ENCODE measurements around the gene SHPK. TPM values are rescaled to one million over a fixed set of nuclear protein-coding genes. Genes with fewer than 3 reads are reported as not detected.

The SHPK gene
- total RNA-seq, 1 experiment from 2014 or later = 11.3 TPM

DNA sequence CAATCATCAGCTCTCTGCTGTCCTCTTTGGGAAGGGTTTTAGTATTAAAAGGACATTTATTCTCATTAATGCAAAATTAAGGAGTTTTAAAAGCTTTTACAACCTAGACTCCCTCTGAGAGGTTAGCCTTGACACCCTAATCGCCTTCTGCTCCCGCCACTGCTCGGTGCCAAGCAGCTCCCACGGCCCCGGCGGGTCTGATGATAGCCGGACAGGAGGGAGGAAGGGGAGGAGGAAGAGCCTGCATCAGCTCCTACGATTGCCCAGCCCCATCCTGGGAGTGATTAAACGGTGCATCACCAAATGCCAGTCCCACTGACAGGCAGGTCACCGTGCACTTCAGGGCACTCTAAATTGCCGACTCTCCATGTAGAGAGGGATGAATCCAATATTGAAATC is 8.3 kb downstream of the SHPK start:
- no peaks in the 10 kb centered on the region for H3K9me3 ChIP-seq (replicated peaks)
- H3K4me3 ChIP-seq = no peak overlapping the region
- no peaks in the 10 kb centered on the region for H3K4me1 ChIP-seq (replicated peaks)
- peaks cover 36% of the 10 kb centered on the region for H3K36me3 ChIP-seq
- no peak overlapping the region for H3K27ac ChIP-seq
- H3K27me3 ChIP-seq (replicated peaks) = no peaks in the 10 kb centered on the region
- no peak for DNase-seq (ENCODE audit: low read depth in 1 of 2, low spot score in 2 of 2)

DNA sequence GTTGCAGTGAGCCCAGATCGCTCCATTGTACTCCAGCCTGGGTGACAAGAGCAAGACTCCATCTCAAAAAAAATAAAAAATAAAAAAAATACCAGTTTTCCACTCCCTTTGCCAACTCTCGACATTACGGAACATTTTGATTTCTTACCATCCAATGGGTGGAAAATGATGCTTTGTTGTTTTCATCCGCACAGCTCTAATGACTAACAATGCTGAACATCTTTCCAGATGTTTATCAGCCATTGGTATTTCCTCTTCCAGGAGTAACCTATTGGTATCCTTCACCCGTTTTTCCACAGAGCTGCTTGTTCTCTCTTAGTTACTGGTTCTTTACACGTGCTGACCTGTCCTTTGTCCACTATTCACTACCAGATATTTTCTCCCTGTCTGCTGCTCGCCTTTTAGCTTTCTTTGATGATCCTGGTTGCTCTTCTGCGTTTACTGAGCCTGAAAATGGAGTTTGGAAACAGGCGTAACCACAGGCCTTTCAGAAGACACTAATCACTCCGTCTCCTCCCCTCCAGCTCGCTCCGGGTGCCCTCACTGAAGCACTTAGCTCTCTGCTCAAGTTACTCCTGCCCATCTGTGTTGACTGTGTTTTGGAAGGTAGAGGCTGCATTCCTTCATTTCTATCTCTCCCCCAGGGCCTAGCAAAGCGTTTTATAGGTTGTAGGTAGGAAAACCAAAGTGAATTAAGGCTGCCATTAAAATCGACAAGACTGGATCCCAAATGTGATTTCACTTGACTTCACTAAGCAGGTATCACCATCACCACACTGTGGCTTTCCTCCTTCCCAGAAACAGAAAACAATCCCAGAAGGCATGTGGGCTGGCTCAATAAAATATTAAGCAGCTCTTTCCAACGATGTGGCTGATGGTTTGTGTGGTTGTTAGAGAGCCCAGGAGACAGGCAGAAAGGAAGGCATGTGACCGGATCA is 8.9 kb downstream of the SHPK start:
- Histone ChIP-seq H3K36me3 (peaks cover 39% of the 10 kb centered on the region), H3K9me3 (replicated peaks) (no peaks in the 10 kb centered on the region), H3K4me3 (no peak overlapping the region), H3K4me1 (replicated peaks) (no peaks in the 10 kb centered on the region), H3K27ac (no peak overlapping the region), H3K27me3 (replicated peaks) (no peaks in the 10 kb centered on the region)
- DNase-seq (ENCODE audit: low read depth in 1 of 2, low spot score in 2 of 2) = no peak

DNA sequence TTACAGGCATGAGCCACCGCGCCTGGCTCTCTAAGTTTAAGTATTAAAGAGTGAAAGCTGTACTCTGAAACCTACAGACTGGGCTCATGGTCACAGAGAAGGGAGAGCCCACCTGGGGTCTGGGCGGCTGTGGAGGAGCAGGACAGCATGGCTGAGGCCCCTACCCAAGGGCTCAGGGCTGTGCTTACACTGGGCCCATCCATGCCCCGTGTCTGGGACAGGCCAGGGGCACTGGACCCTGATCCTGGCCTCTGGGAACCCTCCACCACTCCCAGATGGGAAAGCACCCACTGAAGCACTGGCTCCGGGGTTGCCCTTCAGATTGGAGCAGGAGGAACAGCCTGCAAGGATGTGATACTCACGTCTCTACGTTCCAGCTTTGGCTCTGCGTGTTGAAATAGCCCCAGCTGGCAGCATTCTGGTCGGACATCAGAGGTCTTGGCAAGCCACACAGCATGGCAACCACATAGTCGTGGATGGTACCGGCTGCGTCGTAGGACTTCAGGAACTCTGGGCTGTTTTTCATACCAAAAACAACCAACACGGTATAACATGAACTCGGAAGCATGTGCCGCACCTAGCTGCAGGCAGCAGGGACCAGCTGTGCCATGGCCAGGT is 13.0 kb downstream of the SHPK start:
- Histone ChIP-seq H3K27me3 (replicated peaks) (no peaks in the 10 kb centered on the region), H3K27ac (no peak overlapping the region), H3K4me1 (replicated peaks) (no peaks in the 10 kb centered on the region), H3K4me3 (no peak overlapping the region), H3K36me3 (peaks cover 40% of the 10 kb centered on the region), H3K9me3 (replicated peaks) (no peaks in the 10 kb centered on the region)
- no peak for DNase-seq (ENCODE audit: low read depth in 1 of 2, low spot score in 2 of 2)

DNA sequence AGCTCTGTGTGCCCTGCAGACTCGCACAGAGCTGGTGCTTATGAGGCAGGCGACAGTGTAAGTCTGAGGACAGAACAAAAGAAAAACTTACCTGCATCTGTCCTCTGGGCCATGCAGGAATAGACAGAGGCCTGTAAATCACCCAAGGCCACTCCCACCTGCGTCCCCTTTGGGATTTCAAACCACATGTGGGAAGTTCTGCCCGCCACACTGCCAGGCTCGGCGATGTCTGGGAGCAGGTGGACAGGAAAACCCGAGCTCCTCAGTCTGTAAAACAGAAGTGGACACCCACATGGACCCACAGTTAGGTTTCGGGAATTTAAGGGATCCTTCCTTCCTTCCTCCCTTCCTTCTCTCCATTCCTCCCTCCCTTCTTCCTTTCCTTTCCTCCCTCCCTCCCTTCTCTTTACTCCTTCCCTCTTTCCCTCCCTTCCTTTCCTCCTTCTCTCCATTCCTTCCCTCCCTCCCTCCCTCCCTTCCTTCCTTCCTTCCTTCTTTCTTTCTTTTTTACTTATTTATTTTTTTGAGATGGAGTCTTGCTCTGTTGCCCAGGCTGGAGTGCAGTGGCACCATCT is 14.8 kb downstream of the SHPK start:
- H3K9me3 ChIP-seq (replicated peaks) = no peaks in the 10 kb centered on the region
- DNase-seq (ENCODE audit: low read depth in 1 of 2, low spot score in 2 of 2) = no peak

DNA sequence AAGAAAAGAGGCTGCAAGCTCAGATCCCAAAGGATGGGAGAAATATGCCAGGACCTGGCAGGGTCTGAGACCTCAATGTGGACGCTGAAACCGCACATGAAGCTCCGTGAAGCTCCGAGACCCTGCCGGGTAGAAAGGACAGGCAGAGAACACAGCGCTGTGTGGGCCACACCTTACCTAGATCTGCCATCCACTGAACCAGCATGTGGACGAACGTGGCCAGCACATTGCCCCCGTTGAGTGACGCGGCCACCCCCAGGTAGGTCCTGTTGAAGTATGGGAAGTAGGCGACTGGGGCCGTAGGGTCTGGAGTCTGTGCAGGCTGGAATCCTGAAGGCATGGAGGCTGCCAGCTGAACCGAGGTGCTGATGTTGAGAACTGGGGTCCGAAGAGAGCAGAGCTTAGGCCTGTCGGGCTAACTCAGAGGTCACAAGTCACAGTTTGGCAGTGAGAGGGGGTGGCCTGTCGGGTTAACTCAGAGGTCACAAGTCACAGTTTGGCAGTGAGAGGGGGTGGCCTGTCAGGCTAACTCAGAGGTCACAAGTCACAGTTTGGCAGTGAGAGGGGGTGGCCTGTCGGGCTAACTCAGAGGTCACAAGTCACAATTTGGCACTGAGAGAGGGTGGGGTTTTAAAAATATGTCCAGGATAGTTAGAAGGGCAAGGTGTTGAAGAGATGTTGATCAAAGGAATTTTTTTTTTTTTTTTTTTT is 20.7 kb downstream of the SHPK start:
- Histone ChIP-seq H3K27ac (no peak overlapping the region), H3K36me3 (peaks cover 31% of the 10 kb centered on the region), H3K27me3 (replicated peaks) (no peaks in the 10 kb centered on the region), H3K9me3 (replicated peaks) (no peaks in the 10 kb centered on the region), H3K4me3 (no peak overlapping the region), H3K4me1 (replicated peaks) (no peaks in the 10 kb centered on the region)
- no peak for DNase-seq (ENCODE audit: low read depth in 1 of 2, low spot score in 2 of 2)

More for the DNA sequence above, 14.8 kb downstream of the SHPK start:
- no peak overlapping the region for H3K27ac ChIP-seq
- peaks cover 46% of the 10 kb centered on the region for H3K36me3 ChIP-seq
- no peaks in the 10 kb centered on the region for H3K4me1 ChIP-seq (replicated peaks)
- no peak overlapping the region for H3K4me3 ChIP-seq
- H3K27me3 ChIP-seq (replicated peaks) = no peaks in the 10 kb centered on the region

DNA sequence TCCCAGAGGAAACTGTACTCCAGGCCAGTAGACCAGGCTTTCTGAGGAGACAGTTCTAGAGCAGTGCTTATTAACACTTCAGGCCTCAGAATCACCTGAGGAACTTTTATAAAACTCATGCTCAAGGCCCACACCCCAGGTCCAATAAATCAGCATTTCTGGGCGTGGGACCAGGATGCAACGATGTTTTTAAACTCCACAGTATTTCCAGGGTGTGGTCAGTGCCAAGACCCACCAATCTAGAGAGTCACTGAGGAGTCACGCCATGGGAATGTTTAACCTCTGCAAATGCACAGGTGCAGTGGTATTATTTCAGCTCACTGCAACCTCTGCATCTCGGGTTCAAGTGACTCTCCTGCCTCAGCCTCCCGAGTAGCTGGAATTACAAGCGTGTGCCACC is 22.9 kb downstream of the SHPK start:
- Histone ChIP-seq H3K27ac (no peak overlapping the region), H3K9me3 (replicated peaks) (no peaks in the 10 kb centered on the region), H3K36me3 (peaks cover 38% of the 10 kb centered on the region), H3K27me3 (replicated peaks) (no peaks in the 10 kb centered on the region), H3K4me3 (no peak overlapping the region), H3K4me1 (replicated peaks) (no peaks in the 10 kb centered on the region)
- no peak for DNase-seq (ENCODE audit: low read depth in 1 of 2, low spot score in 2 of 2)

DNA sequence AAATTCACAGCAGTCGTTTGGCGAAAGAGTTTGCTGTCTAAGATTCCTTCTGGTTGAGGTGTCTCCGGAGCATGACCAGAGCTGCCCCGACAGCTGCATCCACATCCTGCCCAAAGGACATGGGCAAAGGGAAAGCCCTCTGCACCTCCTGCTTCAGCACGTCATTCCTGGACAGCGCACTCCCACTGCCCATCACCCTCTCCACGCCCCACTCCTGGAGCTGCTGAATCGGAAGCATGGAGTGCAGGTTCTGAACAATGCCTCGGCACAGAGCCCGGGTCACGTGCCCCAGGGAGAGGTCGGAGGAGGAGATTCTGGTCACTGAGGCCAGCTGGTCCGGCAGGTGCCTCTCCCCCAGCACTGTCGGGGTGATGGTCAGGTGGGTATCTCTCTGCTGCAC is 25.5 kb downstream of the SHPK start:
- no peak overlapping the region for H3K4me3 ChIP-seq
- no peaks in the 10 kb centered on the region for H3K27me3 ChIP-seq (replicated peaks)
- H3K27ac ChIP-seq = no peak overlapping the region
- peaks cover 26% of the 10 kb centered on the region for H3K36me3 ChIP-seq
- no peak for DNase-seq (ENCODE audit: low read depth in 1 of 2, low spot score in 2 of 2)
- no peaks in the 10 kb centered on the region for H3K4me1 ChIP-seq (replicated peaks)
- H3K9me3 ChIP-seq (replicated peaks) = no peaks in the 10 kb centered on the region

DNA sequence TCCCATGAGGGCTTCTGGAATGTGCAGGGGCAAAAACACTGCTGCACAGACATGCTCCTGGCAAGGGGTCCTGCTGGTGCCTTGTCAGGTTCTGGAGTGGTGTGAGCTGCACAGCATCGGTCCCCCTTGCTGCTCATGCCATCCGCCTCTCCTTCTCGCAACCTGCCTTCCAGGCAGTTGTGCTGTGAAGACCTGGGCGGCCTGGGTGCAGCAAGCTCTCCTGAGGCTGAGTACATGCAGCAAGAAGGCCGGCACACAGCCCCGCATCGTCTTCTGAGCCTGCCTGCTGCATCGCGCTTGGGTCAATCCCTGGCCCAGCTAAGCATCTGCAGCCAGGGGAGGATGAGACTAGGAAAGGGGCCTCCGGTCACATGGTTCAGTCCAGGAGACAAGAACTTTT is 26.4 kb downstream of the SHPK start:
- Histone ChIP-seq H3K27ac (no peak overlapping the region), H3K27me3 (replicated peaks) (no peaks in the 10 kb centered on the region), H3K4me3 (no peak overlapping the region), H3K36me3 (peaks cover 23% of the 10 kb centered on the region), H3K4me1 (replicated peaks) (no peaks in the 10 kb centered on the region), H3K9me3 (replicated peaks) (no peaks in the 10 kb centered on the region)
- no peak for DNase-seq (ENCODE audit: low read depth in 1 of 2, low spot score in 2 of 2)

DNA sequence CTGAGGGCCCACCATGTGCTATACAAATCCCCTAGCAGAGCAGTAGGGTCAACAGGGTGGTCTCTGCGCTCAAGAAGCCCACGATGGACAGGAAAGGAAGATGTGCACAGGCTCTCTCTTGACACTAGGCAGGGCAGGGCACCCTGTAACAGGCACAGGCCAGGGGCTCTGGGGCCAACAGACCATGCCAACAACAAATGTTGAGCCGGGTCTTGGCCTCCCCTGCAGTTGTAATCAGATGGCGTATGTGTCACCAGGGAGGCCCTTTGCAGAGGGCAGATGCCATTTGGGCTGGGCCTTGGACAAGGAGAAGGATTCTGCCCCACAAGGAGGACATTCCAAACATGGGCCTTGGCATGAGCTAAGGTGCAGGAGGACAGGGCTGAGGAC is 32.2 kb downstream of the SHPK start:
- Histone ChIP-seq H3K9me3 (replicated peaks) (no peaks in the 10 kb centered on the region), H3K36me3 (no peaks in the 10 kb centered on the region), H3K27me3 (replicated peaks) (no peaks in the 10 kb centered on the region), H3K4me1 (replicated peaks) (no peaks in the 10 kb centered on the region), H3K4me3 (no peak overlapping the region), H3K27ac (no peak overlapping the region)
- no peak for DNase-seq (ENCODE audit: low read depth in 1 of 2, low spot score in 2 of 2)

DNA sequence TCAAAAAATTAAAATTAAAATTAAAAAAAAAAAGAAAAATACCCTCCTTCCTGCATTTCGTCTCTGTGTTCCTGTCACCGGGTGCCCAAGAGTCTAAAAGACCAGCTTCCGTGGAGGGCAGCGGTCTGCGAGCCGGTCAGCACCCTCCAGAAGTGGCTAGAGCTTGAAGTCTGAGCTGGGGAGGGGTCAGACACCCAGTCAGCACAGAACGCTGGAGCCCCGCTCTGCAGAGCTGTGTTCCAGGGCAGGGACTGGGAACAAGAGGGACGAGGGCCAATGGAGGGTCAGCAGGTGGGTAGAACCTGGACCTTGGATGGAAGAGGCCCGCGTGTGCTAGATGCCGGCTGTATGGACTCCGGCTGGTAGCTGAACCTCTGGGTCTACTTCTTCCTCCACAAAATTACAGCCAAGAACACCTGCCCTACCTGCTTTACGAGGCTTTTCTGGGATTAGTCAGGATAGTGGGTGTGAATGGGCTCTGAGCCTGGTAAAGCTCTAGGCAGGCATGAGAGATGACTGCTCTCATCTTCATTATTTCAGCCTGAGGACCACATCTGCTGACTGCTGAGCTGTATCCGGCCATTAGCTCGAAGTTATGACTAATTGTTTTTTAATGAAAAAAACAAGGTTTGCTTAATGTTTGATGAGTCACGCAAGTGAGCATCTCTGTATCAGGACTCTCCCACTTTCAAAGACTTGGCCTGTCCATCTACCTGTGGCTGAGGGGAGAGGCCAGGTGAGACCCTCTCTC is 32.8 kb downstream of the SHPK start:
- Histone ChIP-seq H3K9me3 (replicated peaks) (no peaks in the 10 kb centered on the region), H3K4me1 (replicated peaks) (no peaks in the 10 kb centered on the region), H3K36me3 (no peaks in the 10 kb centered on the region), H3K4me3 (no peak overlapping the region), H3K27ac (no peak overlapping the region), H3K27me3 (replicated peaks) (no peaks in the 10 kb centered on the region)
- no peak for DNase-seq (ENCODE audit: low read depth in 1 of 2, low spot score in 2 of 2)

DNA sequence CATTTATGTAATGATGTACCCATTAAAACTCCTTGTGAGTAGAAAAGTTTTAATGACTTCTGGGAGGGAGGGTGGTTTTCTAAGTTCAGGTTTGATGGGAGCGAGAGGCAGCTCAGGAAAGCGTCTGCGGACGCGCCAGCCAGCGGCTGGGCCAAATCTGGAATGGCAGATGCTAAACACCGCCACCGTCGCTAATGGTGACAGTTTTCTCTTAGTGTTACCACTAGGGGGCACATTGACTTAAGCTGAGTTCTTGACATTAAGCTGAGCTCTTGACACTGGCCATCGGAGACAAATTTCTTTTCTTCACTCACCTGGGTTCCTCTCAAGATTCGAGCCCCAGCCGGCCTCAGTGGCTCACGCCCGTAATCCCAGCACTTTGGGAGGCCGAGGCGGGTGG is 33.6 kb downstream of the SHPK start:
- Histone ChIP-seq H3K27me3 (replicated peaks) (no peaks in the 10 kb centered on the region), H3K9me3 (replicated peaks) (no peaks in the 10 kb centered on the region), H3K4me3 (no peak overlapping the region), H3K36me3 (no peaks in the 10 kb centered on the region), H3K27ac (no peak overlapping the region), H3K4me1 (replicated peaks) (no peaks in the 10 kb centered on the region)
- no peak for DNase-seq (ENCODE audit: low read depth in 1 of 2, low spot score in 2 of 2)

DNA sequence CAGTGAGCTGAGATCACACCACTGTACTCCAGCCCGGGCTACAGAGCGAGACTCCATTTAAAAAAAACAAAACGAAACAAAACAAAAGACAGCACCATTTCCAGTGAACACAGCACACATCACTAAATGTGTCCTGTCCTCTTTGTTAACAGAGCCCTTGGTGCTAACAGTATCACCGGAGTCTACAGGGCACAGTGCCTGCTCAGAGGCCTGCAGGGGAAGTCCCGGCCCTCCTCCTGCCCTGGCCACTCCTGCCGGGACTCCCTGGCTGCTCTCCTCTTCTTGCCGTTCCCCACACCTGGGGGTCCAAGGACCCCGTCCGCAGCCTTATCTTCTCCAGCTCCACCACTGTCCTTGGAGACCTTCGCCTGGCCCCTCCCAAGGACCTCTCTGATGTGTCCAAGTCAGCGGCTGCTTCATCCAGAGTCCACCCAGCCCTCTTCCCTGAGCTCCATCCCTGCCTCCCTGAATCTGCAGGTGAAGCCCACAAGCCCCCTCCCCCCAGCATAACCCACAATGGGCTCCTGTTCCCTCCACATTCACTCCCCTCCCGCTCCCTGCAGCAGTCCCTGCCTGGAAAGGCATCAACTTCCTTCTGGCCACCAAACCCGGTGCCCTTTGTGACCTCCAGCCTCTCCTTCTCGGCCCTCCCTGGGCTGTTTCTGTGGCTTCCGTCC is 35.4 kb downstream of the SHPK start:
- no peak for DNase-seq (ENCODE audit: low read depth in 1 of 2, low spot score in 2 of 2)
- H3K27me3 ChIP-seq (replicated peaks) = no peaks in the 10 kb centered on the region
- no peak overlapping the region for H3K27ac ChIP-seq
- H3K4me3 ChIP-seq = no peak overlapping the region
- no peaks in the 10 kb centered on the region for H3K9me3 ChIP-seq (replicated peaks)
- H3K4me1 ChIP-seq (replicated peaks) = no peaks in the 10 kb centered on the region
- no peaks in the 10 kb centered on the region for H3K36me3 ChIP-seq

DNA sequence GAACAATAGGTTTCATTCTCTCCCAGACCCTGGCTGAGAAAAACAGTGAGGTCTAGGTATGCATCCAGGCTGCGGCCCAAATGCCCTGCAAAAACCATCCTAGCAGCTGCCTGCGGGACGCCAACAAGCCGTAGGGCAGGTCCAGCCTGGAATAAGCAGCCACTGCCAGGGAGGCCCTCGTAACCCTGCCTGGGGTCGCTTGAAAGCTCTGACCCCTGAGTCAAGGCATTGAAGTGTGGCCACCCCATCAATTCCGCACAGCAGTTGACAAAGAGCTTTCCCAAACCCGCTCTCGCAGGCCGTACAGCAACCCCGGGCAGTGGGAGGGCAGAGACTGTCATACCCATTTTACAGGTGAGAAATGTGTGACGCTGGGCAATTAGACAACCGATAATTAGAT is 38.0 kb downstream of the SHPK start:
- no peak overlapping the region for H3K4me3 ChIP-seq
- no peaks in the 10 kb centered on the region for H3K36me3 ChIP-seq
- H3K27ac ChIP-seq = no peak overlapping the region
- H3K9me3 ChIP-seq (replicated peaks) = no peaks in the 10 kb centered on the region
- H3K4me1 ChIP-seq (replicated peaks) = no peaks in the 10 kb centered on the region
- no peaks in the 10 kb centered on the region for H3K27me3 ChIP-seq (replicated peaks)
- DNase-seq (ENCODE audit: low read depth in 1 of 2, low spot score in 2 of 2) = no peak

Measured in SJSA1 (cell line).